ENCODE results near the gene NOX3. TPM values are rescaled to one million over a fixed set of nuclear protein-coding genes. Genes with fewer than 3 reads are reported as not detected.

The NOX3 gene
- total RNA-seq, 1 donor from 2014 or later, result not detected

DNA sequence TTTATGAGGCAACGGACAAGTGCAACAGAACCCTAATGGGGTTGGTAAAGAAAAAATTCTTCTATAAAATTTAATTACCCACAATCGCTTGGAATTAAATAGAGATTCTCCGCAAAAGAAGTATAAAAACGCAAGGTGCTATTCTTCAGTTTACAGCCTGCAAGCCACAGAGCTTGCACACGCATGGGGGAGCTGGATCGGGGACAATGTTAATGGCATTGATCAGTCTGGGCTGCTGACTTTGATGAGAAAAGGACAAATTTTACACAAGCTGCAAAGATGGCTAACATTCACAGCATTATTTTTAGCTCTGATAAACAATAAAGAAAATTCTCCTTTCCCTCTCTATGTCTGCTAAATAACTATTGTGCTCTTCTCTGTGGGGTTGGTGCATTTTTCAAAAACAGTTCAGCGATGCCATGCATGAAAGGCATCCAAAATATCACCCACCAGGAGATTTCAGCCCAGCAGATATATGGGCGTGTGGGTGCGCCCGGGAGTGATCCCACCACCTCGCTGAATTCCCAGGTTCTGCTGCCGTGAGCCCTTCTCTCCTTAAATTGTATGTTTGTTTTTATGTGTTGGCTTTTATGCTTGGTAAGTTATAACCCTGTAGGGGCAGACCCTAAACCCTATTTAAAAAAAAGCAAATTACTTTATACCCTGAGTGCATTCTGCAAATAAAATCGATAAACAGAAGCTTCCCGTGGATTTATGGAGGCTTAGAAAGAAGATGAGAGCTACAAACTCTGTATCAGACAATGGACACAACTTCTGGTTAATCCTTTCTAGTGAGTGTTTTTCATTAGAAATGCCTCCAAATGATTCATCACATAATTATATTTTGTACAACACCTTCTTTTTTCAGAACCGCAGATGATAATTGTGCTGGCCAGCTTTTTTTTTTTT is 55.6 kb downstream of the NOX3 start:
- FAIRE-seq (no peak), DNase-seq (ENCODE audit: low read depth) (no peak)
- Histone ChIP-seq H3K27me3 (ENCODE audit: control insufficient read depth, insufficient read depth, low read length) (no peaks in the 10 kb centered on the region), H3K4me3 (ENCODE audit: low read depth, low read length) (no peak overlapping the region), H3K36me3 (ENCODE audit: control insufficient read depth, insufficient read depth, low read length) (no peaks in the 10 kb centered on the region)
- TF ChIP-seq, protein P1, sequence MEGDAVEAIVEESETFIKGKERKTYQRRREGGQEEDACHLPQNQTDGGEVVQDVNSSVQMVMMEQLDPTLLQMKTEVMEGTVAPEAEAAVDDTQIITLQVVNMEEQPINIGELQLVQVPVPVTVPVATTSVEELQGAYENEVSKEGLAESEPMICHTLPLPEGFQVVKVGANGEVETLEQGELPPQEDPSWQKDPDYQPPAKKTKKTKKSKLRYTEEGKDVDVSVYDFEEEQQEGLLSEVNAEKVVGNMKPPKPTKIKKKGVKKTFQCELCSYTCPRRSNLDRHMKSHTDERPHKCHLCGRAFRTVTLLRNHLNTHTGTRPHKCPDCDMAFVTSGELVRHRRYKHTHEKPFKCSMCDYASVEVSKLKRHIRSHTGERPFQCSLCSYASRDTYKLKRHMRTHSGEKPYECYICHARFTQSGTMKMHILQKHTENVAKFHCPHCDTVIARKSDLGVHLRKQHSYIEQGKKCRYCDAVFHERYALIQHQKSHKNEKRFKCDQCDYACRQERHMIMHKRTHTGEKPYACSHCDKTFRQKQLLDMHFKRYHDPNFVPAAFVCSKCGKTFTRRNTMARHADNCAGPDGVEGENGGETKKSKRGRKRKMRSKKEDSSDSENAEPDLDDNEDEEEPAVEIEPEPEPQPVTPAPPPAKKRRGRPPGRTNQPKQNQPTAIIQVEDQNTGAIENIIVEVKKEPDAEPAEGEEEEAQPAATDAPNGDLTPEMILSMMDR (IDR thresholded peaks at IDR 0.05; ENCODE audit: insufficient read depth, low read length, severe bottlenecking), result no peak

DNA sequence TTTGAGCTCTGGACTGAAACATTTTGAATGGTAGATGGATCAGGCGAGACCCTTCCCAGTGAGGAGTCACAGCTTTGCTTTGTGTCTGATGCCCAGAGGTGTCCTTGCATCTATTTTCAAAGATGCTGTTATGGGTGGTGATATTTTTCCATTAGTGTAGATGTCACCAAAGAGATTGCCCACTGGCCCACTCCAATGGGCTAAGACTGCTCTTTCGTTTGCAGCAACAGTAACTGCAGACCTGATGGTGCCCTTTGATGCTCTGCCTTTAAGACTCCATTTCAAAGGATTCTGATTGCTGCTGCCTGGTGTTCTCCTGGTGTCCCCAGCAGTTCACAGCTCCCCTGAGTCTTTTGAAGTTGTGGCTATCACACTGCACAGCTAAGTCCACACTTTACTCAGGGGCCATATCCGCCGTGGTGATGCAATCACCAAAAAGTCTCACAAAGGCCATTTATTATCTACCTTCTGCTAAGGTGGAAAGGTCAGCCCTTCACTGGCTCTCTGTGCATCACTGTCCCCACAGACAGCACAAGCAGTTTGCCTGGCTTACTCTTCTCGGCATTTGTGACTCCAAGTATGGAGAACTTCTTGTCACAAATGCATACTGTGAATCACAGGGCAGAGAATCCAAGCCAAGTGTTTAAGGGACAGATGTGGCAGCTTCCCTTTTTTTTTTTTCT is 56.4 kb downstream of the NOX3 start:
- TF ChIP-seq, protein P1 (IDR thresholded peaks at IDR 0.05; ENCODE audit: insufficient read depth, low read length, severe bottlenecking), result no peak
- Histone ChIP-seq H3K36me3 (ENCODE audit: control insufficient read depth, insufficient read depth, low read length) (no peaks in the 10 kb centered on the region), H3K27me3 (ENCODE audit: control insufficient read depth, insufficient read depth, low read length) (no peaks in the 10 kb centered on the region), H3K4me3 (ENCODE audit: low read depth, low read length) (no peak overlapping the region)
- DNase-seq (ENCODE audit: low read depth) (no peak), FAIRE-seq (no peak)

GRCh38 chr6:155398701-155399061 is 57.0 kb downstream of the NOX3 start:
- DNase-seq (ENCODE audit: low read depth), result no peak
- H3K36me3 ChIP-seq (ENCODE audit: control insufficient read depth, insufficient read depth, low read length), result no peaks in the 10 kb centered on the region
- no peaks in the 10 kb centered on the region for H3K27me3 ChIP-seq (ENCODE audit: control insufficient read depth, insufficient read depth, low read length)
- H3K4me3 ChIP-seq (ENCODE audit: low read depth, low read length), result no peak overlapping the region
- TF ChIP-seq, protein P1 (IDR thresholded peaks at IDR 0.05; ENCODE audit: insufficient read depth, low read length, severe bottlenecking), result no peak
- FAIRE-seq, result no peak

- Histone ChIP-seq H3K36me3 (ENCODE audit: control insufficient read depth, insufficient read depth, low read length) (no peaks in the 10 kb centered on the region), H3K4me3 (ENCODE audit: low read depth, low read length) (no peak overlapping the region), H3K27me3 (ENCODE audit: control insufficient read depth, insufficient read depth, low read length) (no peaks in the 10 kb centered on the region)
- no peak for FAIRE-seq
- DNase-seq (ENCODE audit: low read depth), result no peak
- TF ChIP-seq, protein P1 (IDR thresholded peaks at IDR 0.05; ENCODE audit: insufficient read depth, low read length, severe bottlenecking), result no peak
These were observed 57.4 kb downstream of the NOX3 start for GRCh38 chr6:155398221-155398620.

DNA sequence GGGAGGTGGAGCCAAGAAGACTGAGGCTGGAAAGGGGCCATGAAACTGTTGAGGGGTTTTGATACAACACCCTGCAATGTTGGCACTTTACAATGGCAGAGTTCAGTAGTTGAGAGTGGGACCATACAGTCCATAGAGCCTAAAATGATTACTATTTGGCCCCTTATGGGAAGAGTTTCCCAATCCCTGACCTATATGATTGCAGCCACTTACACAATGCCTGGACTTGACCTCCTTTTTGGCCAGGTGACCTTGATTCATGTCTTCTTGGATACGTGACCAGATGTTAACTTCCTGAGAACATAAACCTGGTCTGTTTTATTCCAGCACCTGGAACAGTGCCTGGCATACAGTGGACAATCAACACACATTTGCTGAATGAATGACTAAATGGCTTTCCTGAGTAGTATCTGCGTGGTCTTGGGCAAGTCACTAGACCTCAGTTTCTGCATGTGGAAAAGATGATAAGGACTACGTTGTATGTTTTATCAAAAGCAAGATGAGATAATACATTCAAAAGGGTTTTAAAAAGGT is 58.4 kb downstream of the NOX3 start:
- H3K4me3 ChIP-seq (ENCODE audit: low read depth, low read length), result no peak overlapping the region
- DNase-seq (ENCODE audit: low read depth), result no peak
- FAIRE-seq, result no peak
- no peaks in the 10 kb centered on the region for H3K27me3 ChIP-seq (ENCODE audit: control insufficient read depth, insufficient read depth, low read length)
- H3K36me3 ChIP-seq (ENCODE audit: control insufficient read depth, insufficient read depth, low read length), result no peaks in the 10 kb centered on the region
- TF ChIP-seq, protein P1 (IDR thresholded peaks at IDR 0.05; ENCODE audit: insufficient read depth, low read length, severe bottlenecking), result no peak

All from bronchial epithelial cell (primary cell).